HG03520 (cell line): ENCODE measurements around the gene GPR84.
"Not testable (repeated sequence)": the region's sequence is repeated elsewhere in the genome, so short reads cannot be mapped to it uniquely, and the experiment has no call there.

Experiments
- ATAC-seq: cut with Tn5 transposase; IDR thresholded peaks from one replicate; pipeline ENCODE4 v1.9.1; 2021; ENCODE audit warnings: mild to moderate bottlenecking, moderate library complexity; ENCODE audit not compliant: unreplicated experiment

The GPR84 gene

DNA sequence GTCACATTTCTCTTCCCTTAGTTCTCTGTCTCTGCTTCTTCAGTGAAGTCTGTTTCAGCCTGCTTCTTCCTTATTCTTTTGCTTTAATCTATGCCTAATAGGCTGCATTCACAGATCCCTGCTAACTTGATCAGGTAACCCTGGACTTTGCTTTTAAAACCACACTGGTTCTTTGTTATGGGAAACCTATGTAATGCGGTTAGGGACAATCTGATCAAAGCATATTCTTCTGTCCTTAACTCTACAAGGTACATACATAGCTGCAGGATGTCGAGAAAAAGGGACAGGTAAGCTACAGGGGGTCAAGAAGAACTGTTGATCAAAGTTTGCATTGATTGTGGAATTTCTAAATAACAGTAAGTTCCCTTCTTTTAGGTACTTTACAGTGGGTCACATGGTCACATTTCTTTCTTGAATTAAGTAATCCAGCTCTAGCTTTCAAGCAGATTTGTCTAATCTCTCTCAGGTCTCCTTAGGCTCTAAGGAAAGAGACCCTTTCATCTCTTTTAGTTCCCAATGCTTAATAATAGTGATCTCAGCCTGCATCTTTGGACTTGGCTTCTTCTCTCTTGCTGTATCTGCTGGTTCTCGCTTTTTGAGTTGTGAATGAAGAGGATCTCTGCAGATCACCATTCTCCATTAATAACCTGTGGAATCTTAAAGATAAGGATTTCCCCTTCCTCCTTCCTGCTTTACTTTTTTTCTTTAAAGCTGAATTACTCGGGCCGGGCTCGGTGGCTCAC lies 35.5 kb downstream of the GPR84 start:
- no peak for ATAC-seq

DNA sequence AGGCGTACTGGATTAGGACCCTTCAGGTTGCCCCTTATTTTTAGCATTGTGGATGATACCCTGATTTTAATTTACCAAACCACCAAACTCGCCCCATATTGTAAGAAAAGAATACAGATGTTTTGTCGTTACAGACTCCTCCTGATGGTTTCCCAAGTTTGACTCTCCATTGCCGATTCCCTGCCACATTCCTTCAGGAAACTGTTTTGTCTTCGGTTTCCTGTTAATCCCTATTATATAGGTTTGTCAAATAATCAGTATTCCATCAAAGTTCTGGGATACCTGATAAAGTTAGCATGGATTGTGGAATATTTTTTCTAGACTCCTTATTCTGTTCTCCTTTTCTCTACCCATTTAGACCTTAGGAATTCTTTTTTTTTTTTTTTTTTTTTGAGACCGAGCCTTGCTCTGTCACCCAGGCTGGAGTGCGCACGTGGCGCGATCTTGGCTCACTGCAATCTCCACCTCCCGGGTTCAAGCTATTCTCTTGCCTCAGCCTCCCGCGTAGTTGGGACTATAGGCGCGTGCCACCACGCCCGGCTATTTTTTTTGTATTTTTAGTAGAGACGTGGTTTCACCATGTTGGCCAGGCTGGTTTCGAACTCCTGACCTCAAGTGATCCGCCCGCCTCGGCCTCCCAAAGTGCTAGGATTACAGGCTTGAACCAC lies 38.7 kb downstream of the GPR84 start:
- not testable (repeated sequence) for ATAC-seq

DNA sequence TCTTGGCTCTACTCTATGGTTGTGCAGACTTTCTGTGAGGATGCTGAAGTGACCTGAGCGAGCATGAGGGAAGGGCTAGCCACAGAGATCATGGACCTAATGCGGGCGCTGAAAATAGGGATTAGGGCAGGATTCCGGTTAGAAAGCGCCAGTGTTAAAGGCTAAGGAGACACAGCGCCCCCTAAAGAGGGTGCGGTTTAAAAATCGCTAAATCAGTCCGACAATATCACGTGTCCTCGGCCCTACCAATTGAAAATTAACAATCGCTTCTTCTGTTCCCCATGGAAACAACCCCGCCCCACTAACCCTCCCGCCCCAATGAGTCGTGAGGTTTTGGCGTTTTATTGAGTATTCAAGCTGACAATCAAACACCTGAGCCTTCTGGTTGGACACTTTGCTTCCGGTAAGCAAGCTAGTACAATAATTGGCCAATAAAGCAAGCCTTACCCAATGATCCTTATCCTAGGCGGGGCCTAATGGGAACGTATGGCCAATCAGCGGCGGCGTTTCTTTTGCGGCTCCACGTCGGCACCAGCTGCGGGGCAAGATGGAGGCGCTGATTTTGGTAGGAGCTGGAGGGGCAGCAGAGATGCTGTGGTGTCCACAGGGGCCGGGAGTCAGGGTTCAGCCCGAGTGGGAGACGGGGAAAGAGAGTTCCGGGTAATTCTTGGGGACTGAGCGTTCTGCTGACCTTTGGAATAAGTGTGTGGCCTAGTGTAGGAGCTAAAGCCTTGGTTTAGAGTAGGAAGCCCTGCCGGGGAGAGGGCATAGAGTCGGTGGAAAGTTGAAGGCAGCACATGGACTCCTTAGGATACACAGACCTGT lies 39.5 kb downstream of the GPR84 start, which contains the start of gene COPZ1:
Gene COPZ1 (plus strand): TSS at position 515 of the 825 bp plus-strand sequence. CDS start 33 bp downstream, at position 548.
- peak; percentile 99 for ATAC-seq

DNA sequence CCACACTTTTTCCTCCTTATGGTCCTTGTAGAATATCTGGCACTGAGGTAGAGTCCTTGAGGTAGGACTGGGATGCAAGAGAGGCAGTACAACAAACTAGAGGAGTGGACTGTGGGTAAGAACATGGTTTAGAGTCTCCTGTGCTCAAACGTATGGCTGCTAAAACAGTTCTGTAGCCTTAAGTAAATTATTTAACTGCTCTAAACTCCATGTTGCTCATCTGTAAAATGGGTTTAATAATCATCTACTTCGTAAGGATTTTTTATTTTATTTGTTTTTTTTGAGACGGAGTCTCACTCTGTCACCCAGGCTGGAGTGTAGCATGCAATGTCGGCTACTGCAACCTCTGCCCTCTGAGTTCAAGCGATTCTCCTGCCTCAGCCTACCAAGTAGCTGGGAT lies 42.9 kb downstream of the GPR84 start:
- no peak for ATAC-seq
